ENCODE measurements around the gene IGFN1.
A peak's percentile ranks its signal among the peaks of the same experiment; 100 is the strongest.

DNA sequence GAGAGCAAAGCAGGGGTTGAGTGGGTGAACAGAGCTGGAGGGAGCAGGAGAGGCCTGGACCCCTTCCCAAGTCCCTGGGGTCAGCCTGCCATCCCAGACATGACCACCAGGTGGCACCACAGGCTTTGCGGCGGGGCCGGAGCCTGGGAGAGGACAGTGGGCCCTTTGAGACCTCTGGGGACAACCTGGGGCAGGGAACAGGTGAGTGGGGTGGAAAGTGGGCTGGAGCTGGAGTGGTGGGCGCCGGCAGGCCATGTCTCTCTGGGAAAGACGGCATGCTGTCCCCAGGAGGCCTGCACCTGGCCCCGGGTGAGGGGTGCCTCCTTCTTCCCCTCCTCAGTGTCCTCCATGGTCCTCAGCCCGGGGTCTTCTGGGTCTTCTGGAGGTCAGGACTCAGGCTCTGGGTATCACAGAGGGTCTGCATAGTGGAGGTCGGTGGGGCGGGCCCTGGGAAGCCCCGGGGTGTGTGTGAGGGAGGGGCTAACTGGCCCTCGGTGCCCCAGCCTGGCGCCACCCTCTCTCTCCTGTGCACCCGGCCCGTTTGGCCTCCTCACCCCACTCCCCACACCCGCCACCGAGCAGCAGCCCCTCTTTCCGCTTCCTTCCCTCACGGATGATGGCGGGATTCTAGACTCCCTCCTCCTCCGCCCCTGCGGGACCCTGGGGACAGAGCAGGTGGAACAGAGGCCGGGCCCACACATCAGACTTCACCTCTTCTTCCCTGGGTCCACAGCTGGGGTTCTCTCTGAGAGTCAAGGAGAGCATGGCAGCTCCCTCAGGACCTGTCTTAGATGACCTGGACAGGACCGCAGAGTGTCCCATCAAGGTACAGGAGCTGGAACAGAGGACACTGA is 64.2 kb downstream of the IGFN1 start:
- TF ChIP-seq, protein P1, sequence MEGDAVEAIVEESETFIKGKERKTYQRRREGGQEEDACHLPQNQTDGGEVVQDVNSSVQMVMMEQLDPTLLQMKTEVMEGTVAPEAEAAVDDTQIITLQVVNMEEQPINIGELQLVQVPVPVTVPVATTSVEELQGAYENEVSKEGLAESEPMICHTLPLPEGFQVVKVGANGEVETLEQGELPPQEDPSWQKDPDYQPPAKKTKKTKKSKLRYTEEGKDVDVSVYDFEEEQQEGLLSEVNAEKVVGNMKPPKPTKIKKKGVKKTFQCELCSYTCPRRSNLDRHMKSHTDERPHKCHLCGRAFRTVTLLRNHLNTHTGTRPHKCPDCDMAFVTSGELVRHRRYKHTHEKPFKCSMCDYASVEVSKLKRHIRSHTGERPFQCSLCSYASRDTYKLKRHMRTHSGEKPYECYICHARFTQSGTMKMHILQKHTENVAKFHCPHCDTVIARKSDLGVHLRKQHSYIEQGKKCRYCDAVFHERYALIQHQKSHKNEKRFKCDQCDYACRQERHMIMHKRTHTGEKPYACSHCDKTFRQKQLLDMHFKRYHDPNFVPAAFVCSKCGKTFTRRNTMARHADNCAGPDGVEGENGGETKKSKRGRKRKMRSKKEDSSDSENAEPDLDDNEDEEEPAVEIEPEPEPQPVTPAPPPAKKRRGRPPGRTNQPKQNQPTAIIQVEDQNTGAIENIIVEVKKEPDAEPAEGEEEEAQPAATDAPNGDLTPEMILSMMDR (IDR thresholded peaks at IDR 0.05), result peak; percentile 95 to 99 (median 98)
- TF ChIP-seq POLR2AphosphoS5 (IDR thresholded peaks at IDR 0.05) (no peak), EP300 (IDR thresholded peaks at IDR 0.05; ENCODE audit: low read depth) (no peak)

Measured in transverse colon (tissue), 4 donors.